GM19035 (cell line): ENCODE measurements around the gene EPS8L3.
"Not testable (repeated sequence)": the region's sequence is repeated elsewhere in the genome, so short reads cannot be mapped to it uniquely, and the experiment has no call there.

Experiments
- ATAC-seq: cut with Tn5 transposase; IDR thresholded peaks from one replicate; pipeline ENCODE4 v1.9.1; 2021; ENCODE audit not compliant: unreplicated experiment

EPS8L3 gene

GRCh38 chr1:109763646-109764415, at the start of gene EPS8L3:
Gene EPS8L3 (minus strand): TSS chr1:109763923. CDS start chr1:109761749, 2,174 bp downstream.
- no peak for ATAC-seq

- no peak for ATAC-seq
These were observed 49.1 kb upstream of the EPS8L3 start for GRCh38 chr1:109812691-109813393.

- no peak for ATAC-seq
These were observed 45.0 kb upstream of the EPS8L3 start for GRCh38 chr1:109808703-109809102.

GRCh38 chr1:109807822-109808680, 44.3 kb upstream of the EPS8L3 start:
- ATAC-seq = no peak

- ATAC-seq = no peak
These were observed 43.7 kb upstream of the EPS8L3 start for GRCh38 chr1:109807402-109807801.

GRCh38 chr1:109806733-109807400, 43.1 kb upstream of the EPS8L3 start:
- no peak for ATAC-seq

- no peak for ATAC-seq
These were observed 41.9 kb upstream of the EPS8L3 start for GRCh38 chr1:109805486-109806165.

- no peak for ATAC-seq
These were observed 40.9 kb upstream of the EPS8L3 start for GRCh38 chr1:109804660-109805059.

GRCh38 chr1:109803901-109804331, 40.2 kb upstream of the EPS8L3 start:
- ATAC-seq = no peak

- no peak for ATAC-seq
These were observed 39.3 kb upstream of the EPS8L3 start for GRCh38 chr1:109802901-109803561.

GRCh38 chr1:109802136-109802900, 38.6 kb upstream of the EPS8L3 start:
- no peak for ATAC-seq

GRCh38 chr1:109801791-109802135, 38.0 kb upstream of the EPS8L3 start:
- no peak for ATAC-seq

- ATAC-seq = no peak
These were observed 36.6 kb upstream of the EPS8L3 start for GRCh38 chr1:109800291-109800690.

- no peak for ATAC-seq
These were observed 35.7 kb upstream of the EPS8L3 start for GRCh38 chr1:109799445-109799844.

GRCh38 chr1:109797303-109797595, 33.5 kb upstream of the EPS8L3 start:
- not testable (repeated sequence) for ATAC-seq

GRCh38 chr1:109796484-109797302, 33.0 kb upstream of the EPS8L3 start:
- no peak for ATAC-seq

GRCh38 chr1:109794319-109795132, 30.8 kb upstream of the EPS8L3 start:
- ATAC-seq = no peak
